HG02759 (cell line): ENCODE results near the gene PTPRN2.
"Not testable (repeated sequence)": the region's sequence is repeated elsewhere in the genome, so short reads cannot be mapped to it uniquely, and the experiment has no call there.

Experiments
- ATAC-seq: cut with Tn5 transposase; IDR thresholded peaks from one replicate; pipeline ENCODE4 v1.9.1; 2021; ENCODE audit warnings: mild to moderate bottlenecking, moderate library complexity; ENCODE audit not compliant: unreplicated experiment

The PTPRN2 gene

DNA sequence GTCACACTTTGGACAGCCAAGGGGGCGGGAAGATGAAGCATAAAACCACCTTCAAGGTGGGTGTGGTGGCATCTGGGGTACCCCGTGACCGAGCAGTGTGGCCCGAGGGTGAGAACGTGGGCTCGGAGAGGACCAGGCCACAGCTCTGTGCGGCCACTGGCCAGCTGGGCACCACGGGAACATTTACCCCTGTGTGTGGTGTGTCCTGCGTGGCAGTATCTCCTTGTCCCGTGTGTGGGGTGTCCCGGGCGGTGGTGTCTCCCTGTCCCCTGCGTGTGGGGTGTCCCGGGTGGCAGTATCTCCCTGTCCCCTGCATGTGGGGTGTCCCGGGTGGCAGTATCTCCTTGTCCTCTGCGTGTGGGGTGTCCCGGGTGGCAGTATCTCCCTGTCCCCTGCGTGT is 680.5 kb downstream of the PTPRN2 start:
- no peak for ATAC-seq

DNA sequence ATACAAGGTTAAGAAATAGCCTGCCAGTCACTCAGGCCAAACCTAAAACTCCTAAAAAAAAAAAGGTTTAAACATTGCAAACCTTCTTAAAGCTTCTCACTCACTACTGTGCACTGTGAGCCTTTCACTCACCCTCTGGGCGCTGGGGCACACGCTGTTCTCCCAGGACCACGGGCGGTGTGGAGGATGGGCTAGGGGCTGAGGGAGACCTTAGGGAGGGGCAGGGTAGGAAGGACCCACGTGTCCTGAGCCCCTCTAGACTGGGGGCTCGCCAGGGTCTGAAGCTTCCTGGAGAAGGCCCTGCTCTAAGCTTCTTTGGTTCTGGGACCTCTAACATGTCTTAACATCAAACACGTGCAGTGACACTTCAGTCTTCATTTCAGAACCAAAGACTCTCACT is 681.0 kb downstream of the PTPRN2 start:
- no peak for ATAC-seq

DNA sequence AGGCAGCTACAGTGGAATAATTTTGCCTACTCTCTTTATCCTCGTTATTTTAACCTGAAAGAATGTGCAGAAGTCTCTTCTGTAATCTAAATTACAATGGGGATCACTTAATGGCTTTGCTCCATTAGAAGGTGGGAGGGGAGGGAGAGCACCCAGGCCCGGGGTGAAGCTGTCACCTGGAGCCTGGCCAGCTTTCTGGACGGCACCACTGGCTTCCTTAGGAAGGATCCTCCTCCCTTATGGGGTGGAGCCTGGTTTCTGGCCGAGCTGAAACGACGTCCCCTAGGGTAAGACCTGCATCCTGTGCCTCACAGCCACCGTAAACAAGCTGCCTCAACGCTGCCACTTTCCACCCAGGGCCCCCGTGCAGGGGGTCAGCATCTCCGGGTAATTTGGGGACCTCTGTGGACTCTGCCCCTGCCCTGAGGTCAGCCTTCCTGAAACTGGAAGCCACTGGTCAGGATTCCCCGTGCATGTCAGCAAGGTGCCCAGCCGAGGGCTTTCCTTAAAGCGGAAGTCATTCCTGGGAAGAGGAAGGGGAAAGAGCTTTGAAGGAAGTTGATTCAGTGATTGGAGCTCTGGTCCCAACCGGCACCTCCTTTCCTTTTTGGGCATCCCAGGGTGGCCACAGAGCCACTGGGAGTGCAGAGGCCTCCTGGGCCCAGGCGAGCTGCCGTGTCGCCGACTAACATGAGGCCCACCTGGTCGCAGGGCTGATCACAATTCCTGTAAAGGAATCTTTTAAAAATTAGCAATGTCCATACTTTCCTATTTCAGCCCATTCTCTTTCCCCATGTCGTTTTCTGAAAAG is 681.8 kb downstream of the PTPRN2 start:
- no peak for ATAC-seq

DNA sequence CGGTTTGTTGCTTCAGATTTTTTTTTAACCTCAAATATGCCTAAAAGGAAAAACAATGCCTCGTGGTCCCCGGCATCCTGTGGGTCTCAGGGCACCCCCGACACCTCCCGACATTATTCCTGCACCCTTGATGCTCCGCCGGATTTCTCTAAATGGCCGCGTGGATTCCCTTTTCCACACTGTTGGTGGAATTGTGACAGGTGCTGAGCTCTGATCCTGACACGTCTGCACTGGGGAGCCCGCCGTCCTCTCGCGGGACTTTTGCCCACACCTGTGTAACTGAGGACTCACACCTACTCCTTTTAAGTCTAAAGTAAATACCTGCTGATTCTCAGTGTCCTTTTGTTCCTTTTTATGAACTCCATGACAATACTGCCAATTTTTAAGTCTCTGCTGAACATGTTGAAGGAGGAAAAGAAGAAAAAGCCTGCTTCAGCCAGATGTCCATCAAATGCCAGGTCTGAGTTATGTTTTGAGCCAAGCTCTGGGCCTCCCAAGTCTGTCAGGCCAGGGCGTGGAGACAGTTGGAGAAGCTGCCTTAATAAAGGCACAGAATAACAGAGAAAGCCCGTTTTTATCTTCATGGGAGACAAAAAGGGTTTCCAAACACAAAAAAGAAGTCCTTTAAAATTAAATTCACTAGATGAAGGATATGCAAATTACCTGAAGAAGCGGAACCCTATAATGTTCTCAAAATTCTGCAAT is 682.6 kb downstream of the PTPRN2 start:
- no peak for ATAC-seq

DNA sequence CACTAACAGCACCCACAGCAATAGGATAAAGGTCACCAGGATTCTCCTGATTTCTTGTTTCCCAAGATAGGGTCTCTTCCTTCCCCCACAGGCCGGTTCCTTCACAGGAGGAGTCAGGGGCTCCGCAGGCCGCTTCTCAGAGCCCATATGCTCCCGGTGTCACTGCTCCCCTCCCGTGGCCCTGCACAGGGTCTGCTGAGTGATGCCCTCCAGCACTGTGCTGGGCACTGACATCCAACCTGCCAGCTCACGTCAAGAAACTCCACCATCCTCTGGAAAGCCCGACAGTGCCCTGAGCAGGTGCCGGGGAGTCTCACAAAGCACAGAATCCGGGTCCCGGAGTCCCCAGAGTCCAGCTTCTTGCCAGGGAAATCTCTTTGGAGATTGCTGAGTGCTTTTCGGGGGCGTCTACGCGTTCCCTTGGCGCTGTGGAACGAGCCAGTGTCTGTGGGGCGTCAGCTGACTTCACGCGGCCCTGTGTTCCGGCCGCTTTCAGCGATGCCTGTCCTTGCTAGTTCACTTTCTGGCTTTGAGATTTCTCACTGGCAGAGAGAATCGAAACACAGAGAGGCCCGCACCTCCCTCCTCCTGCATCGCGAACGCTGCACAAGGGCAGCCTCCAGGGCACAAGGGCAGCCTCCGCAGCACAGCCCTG is 683.3 kb downstream of the PTPRN2 start:
- ATAC-seq = no peak

DNA sequence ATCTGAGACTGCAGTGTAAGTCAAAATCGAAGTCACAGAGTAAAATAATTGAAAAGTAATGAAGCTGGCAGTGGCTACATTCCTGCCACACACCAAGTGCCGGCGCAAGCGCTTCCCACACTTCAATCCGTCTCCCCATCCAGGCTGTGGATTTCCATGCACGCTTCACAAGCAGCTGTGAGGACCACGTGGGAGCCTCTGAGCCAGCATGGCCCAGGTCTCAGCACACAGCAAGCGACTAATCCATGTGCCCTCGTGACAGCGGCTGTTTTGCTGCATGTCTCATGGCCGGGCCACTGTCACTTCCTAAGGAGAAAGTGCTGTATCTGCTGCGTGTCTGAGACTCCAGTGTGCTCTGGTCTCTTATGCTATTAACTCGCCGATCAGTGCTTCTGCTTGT is 683.9 kb downstream of the PTPRN2 start:
- no peak for ATAC-seq

DNA sequence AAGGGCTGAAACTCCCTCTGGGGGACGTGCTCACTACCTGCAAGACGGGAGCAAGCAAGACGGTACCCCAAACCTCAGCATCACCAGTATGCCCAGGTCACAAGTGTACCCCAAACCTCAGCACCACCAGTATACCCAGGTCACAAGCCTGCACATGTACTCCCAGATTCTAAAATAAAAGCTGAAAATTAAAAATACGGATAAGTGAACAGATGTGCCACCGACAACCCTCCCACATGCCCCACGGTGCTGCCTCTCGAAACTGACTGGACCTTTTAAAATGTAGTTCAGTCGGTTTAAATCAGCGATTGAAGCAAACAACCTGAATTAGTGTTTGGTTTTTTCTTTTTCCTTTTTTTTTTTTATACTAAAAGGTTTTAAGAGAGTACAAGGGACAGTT is 684.3 kb downstream of the PTPRN2 start:
- no peak for ATAC-seq

DNA sequence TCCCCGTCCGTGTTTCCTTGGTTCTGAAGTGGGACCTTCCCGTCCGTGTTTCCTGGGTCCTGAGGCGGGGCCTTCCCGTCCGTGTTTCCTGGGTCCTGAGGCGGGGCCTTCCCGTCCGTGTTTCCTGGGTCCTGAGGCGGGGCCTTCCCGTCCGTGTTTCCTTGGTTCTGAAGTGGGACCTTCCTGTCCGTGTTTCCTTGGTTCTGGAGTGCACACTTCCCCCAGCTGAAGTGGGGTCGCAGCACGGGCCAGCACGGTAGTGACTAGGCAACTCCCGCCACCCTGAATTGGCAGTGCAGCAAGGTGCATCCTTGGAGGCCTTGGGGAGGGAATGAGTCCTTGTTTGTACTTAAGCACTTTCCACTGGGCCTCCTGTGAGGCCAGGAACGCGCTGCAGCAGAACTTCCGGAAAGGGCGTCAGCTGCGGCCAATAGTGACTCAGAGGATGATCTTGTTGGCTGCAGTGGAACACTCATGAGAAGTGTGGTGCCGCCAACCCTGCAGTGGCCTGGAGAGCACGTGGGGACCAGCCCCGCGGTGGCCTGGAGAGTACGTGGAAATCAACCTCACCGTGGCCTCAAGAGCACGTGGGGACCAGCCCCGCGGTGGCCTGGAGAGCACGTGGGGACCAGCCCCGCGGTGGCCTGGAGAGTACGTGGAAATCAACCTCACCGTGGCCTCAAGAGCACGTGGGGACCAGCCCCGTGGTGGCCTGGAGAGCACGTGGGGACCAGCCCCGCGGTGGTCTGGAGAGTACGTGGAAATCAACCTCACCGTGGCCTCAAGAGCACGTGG is 685.6 kb downstream of the PTPRN2 start:
- ATAC-seq = not testable (repeated sequence)

DNA sequence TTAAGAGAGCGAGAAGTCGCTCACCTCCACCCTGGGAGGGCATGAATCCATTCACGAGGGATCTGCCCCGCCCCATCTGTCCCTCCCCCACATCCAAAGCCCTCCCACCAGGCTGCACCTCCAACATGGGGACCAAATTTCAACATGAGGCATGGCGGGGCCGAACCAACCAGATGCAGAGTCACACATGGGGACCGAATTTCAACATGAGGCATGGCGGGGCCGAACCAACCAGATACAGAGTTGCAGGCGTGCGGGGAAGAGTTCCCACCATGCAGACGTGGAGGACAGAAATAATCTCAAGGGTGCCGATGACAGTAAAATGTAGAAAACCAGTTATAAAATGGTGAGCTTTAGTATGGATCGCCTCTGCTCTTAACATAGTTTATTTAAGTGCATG is 686.5 kb downstream of the PTPRN2 start:
- no peak for ATAC-seq

DNA sequence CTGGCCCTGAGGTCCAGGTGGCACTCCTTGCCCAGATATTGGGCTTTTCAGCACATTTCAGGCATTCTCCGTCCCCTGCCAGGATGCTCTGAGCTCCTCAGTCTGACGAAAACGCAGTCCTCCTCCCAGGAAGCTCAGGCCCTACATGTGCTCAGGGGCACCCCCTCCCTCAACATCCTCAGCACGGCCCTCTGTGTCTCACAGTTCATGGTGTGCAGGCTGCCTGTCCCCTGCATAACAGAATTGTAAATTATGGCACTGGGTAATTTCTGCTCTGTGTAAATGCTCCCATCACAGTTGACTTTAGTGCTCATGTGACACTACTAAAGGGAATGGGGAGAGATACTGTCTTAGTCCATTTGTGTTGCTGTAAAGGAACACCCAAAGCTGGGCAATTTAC is 687.1 kb downstream of the PTPRN2 start:
- no peak for ATAC-seq

DNA sequence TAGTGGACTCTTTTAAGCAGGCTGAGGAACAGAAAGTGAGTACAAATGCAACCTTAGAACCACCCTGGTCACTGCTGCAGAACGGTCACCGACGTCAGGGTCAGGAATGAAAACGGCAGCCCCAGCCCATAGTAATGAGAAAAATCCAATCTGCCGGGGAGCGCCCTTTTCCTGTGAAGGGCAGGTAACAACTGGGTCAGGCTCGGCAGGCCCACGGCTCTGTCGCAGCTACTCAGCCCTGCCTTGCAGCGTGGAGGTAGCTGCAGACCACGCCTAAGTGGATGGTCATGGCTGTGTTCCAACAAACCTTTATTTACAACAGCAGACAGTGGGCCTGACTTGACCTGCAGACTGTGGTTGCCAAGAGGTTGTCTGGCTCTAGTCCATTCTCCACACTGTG is 687.6 kb downstream of the PTPRN2 start:
- no peak for ATAC-seq

DNA sequence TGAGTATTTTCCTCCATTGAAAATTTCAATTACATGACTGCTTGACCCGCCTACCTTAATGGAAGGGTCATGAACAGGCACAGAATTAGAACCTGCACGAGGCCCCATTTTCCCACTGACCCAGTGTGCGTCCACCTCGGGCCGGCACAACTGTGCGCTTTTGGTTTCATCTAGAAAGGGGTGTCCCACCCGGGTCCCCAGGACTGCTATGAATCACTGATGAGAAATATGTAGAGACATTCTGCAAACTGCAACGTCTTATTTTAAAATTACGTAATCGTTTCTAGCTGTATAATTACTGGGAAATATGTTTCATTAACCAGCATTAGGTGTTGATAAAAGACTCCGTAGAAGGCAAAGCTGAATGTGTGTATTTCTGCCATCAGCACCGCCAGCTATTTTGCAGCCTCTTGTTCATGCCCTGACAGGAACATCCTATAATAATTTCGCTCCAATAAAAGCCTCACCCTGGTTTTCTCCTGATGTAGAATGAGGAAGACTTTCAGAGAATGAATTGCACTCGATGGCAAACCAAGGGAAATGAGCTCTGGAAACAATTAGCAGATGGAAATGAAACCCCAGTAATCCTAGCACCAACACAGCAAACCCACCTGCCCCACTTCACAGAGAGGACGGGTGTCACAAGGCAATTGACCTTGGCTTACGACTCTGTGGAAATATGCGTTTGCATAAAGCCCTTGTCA is 688.7 kb downstream of the PTPRN2 start:
- no peak for ATAC-seq

DNA sequence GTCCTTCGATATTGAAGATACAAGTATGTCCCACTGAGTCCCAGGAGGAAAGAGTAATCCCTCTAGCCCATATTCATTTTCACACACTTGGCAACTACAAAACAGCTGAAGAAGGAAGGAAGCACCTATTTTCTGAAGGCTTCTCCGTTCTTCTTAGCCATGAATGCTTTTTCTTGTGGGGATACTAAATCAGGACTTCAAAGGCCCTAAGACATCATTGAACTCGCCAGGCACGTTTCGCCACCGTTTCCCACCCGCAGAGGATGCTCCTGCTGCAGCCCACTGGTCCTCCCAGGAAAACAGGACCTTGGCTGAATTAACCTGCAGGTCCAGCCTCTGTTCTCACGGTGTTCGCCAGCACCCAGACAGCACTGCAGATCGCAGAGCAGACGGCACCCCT is 689.4 kb downstream of the PTPRN2 start:
- ATAC-seq = no peak

DNA sequence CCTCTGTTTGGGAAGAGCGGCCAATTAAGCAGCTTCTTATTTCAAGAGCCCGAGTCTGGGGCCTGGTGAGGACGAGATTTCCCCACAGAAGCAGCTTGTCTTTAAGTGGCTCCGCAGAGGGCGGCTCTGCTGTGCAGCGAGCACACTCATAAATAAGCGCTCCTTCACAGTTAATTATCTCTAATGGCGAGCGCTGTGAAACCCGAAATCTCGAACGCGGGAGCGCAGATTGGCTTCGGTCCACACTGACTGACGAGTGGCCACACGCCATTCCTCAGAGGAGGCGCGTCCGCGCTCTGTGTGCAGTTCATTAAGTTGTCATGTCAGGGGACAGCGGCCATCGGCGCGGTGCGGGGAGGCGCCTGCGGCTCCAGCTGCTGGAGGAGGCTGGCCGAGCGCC is 689.9 kb downstream of the PTPRN2 start:
- ATAC-seq = no peak

DNA sequence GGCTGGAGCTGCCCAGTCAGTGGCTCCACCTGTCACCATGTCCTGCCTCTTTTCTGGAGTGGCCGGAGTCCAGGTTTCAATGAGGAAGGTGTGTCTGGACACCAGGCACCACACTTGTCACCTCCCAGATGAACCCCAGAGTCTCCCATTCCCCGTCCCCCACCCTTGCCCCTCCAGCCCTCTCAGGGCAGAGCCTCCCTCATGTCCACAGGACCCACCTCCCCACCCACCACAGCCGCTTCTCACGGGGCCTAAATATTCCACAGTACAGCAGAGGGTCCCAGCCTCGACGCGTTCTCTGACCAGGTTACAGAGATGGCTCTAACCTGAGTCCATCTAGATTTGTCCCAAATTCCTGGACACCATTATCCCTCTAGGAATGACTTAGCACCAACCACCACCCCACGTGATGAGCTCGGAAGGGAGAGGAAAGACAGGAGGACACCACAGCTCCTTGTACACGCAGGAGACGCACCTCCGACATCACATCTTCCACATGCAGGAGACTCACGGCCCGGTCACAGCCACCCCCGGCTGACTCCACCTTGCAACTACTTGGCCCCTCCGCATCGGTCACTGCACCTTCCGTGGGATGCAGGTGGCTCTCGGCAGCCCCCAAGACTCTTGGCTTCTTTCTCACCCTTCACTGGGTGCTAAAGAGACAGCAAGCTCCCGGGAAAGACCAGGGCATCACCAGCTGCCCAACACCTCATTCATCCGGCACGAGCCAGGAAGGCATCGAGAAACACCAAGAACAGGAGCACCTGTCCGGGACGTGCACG is 690.7 kb downstream of the PTPRN2 start:
- no peak for ATAC-seq

DNA sequence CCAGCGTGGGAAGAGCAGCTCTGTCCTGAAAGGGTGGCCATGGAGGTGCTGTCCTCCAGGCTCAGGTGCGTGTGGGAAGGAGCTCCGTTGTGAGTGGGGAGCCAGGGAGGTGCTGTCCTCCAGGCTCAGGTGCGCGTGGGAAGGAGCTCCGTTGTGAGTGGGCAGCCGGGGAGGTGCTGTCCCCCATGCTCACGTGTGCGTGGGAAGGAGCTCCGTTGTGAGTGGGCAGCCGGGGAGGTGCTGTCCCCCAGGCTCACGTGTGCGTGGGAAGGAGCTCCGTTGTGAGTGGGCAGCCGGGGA is 691.3 kb downstream of the PTPRN2 start:
- not testable (repeated sequence) for ATAC-seq

DNA sequence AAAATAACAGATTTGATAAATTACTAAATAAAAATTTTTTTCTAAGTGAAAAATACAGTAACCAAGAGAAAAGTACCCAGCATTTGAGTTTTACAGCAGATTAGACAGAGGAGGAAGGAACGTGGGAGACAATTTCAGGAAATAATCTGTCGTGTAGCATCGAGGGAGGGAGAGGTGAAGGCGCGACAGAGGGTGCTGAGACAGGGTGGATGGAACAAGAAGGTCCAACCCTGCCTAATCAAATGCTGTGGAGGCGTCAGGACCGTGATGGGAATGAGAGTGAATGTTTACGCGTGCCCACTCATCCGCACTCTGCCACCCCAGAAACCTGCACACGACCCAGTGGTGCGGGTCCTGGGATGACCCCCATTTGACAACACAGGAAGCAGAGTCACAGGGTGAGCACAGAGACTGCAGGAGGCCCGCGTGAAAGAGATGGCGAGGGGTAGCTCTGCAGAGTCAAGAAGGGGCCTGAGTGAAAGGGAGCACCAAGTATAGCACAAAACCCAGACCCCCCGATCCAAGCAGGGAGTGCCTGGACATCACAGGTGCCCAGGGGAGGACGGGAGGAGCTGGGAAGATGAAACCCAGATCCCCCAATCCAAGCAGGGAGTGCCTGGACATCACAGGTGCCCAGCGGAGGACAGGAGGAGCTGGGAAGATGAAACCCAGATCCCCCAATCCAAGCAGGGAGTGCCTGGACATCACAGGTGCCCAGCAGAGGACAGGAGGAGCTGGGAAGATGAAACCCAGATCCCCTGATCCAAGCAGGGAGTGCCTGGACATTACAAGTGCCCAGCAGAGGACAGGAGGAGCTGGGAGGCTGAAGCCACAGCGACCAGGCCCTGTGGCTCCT is 691.9 kb downstream of the PTPRN2 start:
- ATAC-seq = no peak

DNA sequence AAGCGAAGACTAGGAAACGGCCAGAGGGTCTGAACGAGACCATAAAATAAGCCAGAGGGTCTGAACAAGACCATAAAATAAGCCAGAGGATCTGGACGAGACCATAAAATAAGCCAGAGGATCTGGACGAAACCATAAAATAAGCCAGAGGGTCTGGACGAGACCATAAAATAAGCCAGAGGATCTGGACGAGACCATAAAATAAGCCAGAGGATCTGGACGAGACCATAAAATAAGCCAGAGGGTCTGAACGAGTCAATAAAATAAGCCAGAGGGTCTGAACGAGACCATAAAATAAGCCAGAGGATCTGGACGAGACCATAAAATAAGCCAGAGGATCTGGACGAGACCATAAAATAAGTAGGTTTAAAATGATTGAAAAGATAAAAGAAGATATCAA is 692.5 kb downstream of the PTPRN2 start:
- not testable (repeated sequence) for ATAC-seq

DNA sequence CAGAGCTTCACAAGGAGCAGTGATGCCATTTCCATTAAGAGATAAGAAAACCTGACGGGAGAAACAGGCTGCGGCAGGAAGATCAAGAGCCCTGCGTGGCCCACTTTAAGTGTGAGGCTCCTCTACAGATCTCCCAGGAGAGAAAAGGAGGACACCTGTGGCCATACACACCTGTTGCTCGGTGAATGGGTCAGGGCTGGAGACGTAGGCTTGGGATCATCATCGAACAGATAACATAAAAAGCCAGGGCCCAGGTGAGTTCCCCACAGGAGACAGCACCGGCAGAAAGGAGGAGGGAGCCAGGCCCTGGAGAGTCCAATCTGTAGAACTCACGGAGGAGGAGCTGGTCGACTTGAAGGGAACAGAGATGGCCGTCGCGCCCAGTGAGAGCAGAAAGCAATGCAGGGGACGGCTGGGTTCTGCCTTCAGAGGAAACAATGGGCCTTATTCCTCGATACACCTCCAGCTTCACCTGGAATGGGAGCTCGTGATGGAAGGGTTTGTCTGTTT is 694.0 kb downstream of the PTPRN2 start:
- no peak for ATAC-seq
